IMR-90 (cell line): ENCODE measurements around the gene PCDHGA4. TPM values are rescaled to one million over a fixed set of nuclear protein-coding genes. Genes with fewer than 3 reads are reported as not detected.

Experiments
- ATAC-seq: fragments of 200-7000 bp; cut with Tn5 transposase; 2 replicates; pipeline ENCODE4 v1.9.1; 2020; ENCODE audit warnings: low read depth, mild to moderate bottlenecking, moderate library complexity
- BruUV-seq: library from RNA; stranded (reverse); fragments of 400-500 nt; replicated peaks from 2 replicates; lab custom pipeline; 2021; lab: Mats Ljungman, UMichigan
- CTCF ChIA-PET: fragments of 300-600 bp; formaldehyde crosslinking; extraction: SDS; loops from one replicate; lab custom pipeline; 2021; ENCODE audit warnings: antibody characterized with exemption; lab: Yijun Ruan, JAX
- POLR2A ChIA-PET: fragments of 300-600 bp; sonication (Branson Sonifier 250); formaldehyde crosslinking; loops from one replicate; lab custom pipeline; 2022; ENCODE audit warnings: antibody characterized with exemption; ENCODE audit not compliant: unreplicated experiment; lab: Charles Lee
- DNase-seq: peaks from one replicate; pipeline ENCODE4 v3.0.0; 2013
- H2AFZ ChIP-seq: replicated peaks from 2 replicates; pipeline ENCODE3; 2013; ENCODE audit warnings: low read length, mild to moderate bottlenecking; ENCODE audit not compliant: poor library complexity
- H2AK5ac ChIP-seq: 2 replicates; pipeline ENCODE4 v1.6.1; 2013; ENCODE audit warnings: low read depth, low read length, inconsistent platforms
- H2AK9ac ChIP-seq: replicated peaks from 2 replicates; pipeline ENCODE3; 2013; ENCODE audit warnings: mild to moderate bottlenecking, low read depth, low read length, moderate library complexity; ENCODE audit not compliant: poor library complexity
- H2BK120ac ChIP-seq: 2 replicates; pipeline ENCODE4 v1.6.1; 2013; ENCODE audit warnings: low read depth, low read length, inconsistent platforms
- H2BK15ac ChIP-seq: 3 replicates; pipeline ENCODE4 v1.6.1; 2013; ENCODE audit warnings: low read depth, low read length, inconsistent platforms
- H2BK20ac ChIP-seq: 2 replicates; pipeline ENCODE4 v1.6.1; 2013; ENCODE audit warnings: low read depth, mild to moderate bottlenecking, inconsistent platforms, low read length, moderate library complexity
- H2BK5ac ChIP-seq: 2 replicates; pipeline ENCODE4 v1.6.1; 2013; ENCODE audit warnings: mild to moderate bottlenecking, low read depth, low read length, inconsistent platforms; ENCODE audit not compliant: poor library complexity, severe bottlenecking
- H3K14ac ChIP-seq: replicated peaks from 2 replicates; pipeline ENCODE4 v1.6.1; 2013; ENCODE audit warnings: low read depth, low read length, inconsistent platforms
- H3K18ac ChIP-seq: 2 replicates; pipeline ENCODE4 v1.6.1; 2013; ENCODE audit warnings: low read depth, low read length, control low read depth
- H3K23ac ChIP-seq: 2 replicates; pipeline ENCODE4 v1.6.1; 2013; ENCODE audit warnings: low read depth, low read length, inconsistent platforms
- H3K27ac ChIP-seq: 2 replicates; pipeline ENCODE4 v1.5.1; 2013; ENCODE audit warnings: mild to moderate bottlenecking, control low read depth, low read length; ENCODE audit not compliant: insufficient read depth
- H3K27me3 ChIP-seq: 2 replicates; pipeline ENCODE4 v1.6.1; 2013; ENCODE audit warnings: low read length; ENCODE audit not compliant: control insufficient read depth, insufficient read depth
- H3K36me3 ChIP-seq: 2 replicates; pipeline ENCODE4 v1.6.1; 2013; ENCODE audit warnings: low read length, mixed read lengths; ENCODE audit not compliant: control insufficient read depth, insufficient read depth
- H3K4ac ChIP-seq: 2 replicates; pipeline ENCODE4 v1.6.1; 2013; ENCODE audit warnings: low read depth, low read length, inconsistent platforms
- H3K4me1 ChIP-seq: 2 replicates; pipeline ENCODE4 v1.6.1; 2013; ENCODE audit warnings: low read length, mixed read lengths; ENCODE audit not compliant: control insufficient read depth, insufficient read depth
- H3K4me2 ChIP-seq: 2 replicates; pipeline ENCODE4 v1.6.1; 2013; ENCODE audit warnings: low read depth, mild to moderate bottlenecking, control low read depth, low read length, moderate library complexity
- H3K4me3 ChIP-seq: 2 replicates; pipeline ENCODE4 v1.5.1; 2013; ENCODE audit warnings: low read depth, mild to moderate bottlenecking, control low read depth, low read length, moderate library complexity; ENCODE audit not compliant: insufficient read depth
- H3K56ac ChIP-seq: 2 replicates; pipeline ENCODE4 v1.6.1; 2013; ENCODE audit warnings: low read length, inconsistent platforms; ENCODE audit not compliant: insufficient read depth; ENCODE audit errors: extremely low read depth
- H3K79me1 ChIP-seq, 2 experiments: 2 replicates each; pipeline ENCODE4 v1.6.1; 2013; ENCODE audit warnings: low read length in 2 of 2, inconsistent platforms in 1 of 2, low read depth in 1 of 2
- H3K9ac ChIP-seq: 2 replicates; pipeline ENCODE4 v1.6.1; 2013; ENCODE audit warnings: low read depth, low read length, control low read depth
- H3K9me1 ChIP-seq: 2 replicates; pipeline ENCODE4 v1.6.1; 2013; ENCODE audit warnings: low read length, inconsistent platforms; ENCODE audit not compliant: insufficient read depth
- H3K9me3 ChIP-seq: 2 replicates; pipeline ENCODE4 v1.6.1; 2013; ENCODE audit warnings: low read length; ENCODE audit not compliant: control insufficient read depth, insufficient read depth
- H4K20me1 ChIP-seq: 2 replicates; pipeline ENCODE4 v1.6.1; 2013; ENCODE audit warnings: low read length, inconsistent platforms; ENCODE audit not compliant: insufficient read depth
- H4K5ac ChIP-seq: 2 replicates; pipeline ENCODE4 v1.6.1; 2013; ENCODE audit warnings: mild to moderate bottlenecking, low read depth, low read length, control low read depth
- H4K8ac ChIP-seq, 2 experiments: 2 replicates each; pipeline ENCODE4 v1.6.1; 2013; ENCODE audit warnings: low read depth in 2 of 2, low read length in 2 of 2, control low read depth in 1 of 2, inconsistent platforms in 1 of 2
- H4K91ac ChIP-seq: 2 replicates; pipeline ENCODE4 v1.6.1; 2013; ENCODE audit warnings: low read depth, low read length, inconsistent platforms; ENCODE audit not compliant: insufficient read depth
- BHLHE40 ChIP-seq: fragments of 150-350 bp; IDR thresholded peaks from 2 replicates; pipeline ENCODE4 v1.6.1; 2016; ENCODE audit warnings: mild to moderate bottlenecking, low read depth, low read length
- MAFK ChIP-seq: IDR thresholded peaks from 2 replicates; pipeline ENCODE4 v1.6.1; 2012; ENCODE audit warnings: low read depth, low read length, improper control_type of control experiment
- RAD21 ChIP-seq: IDR thresholded peaks from 2 replicates; pipeline ENCODE4 v1.6.1; 2012; ENCODE audit warnings: low read length, improper control_type of control experiment
- RCOR1 ChIP-seq: IDR thresholded peaks from 2 replicates; pipeline ENCODE4 v1.6.1; 2012; ENCODE audit warnings: mild to moderate bottlenecking, low read length, improper control_type of control experiment; ENCODE audit not compliant: insufficient replicate concordance
- RFX5 ChIP-seq: IDR thresholded peaks from 2 replicates; pipeline ENCODE4 v1.8.0; 2012; ENCODE audit warnings: low read depth, mild to moderate bottlenecking, low read length, moderate library complexity
- SMC3 ChIP-seq: fragments of 150-350 bp; IDR thresholded peaks from 2 replicates; pipeline ENCODE4 v1.6.1; 2016; ENCODE audit warnings: low read depth, mild to moderate bottlenecking, antibody characterized with exemption, low read length, moderate library complexity
- WGBS, 2 experiments: methylation state at CpG; one replicate each; pipeline versions ENCODE4 v1.1.5 to v1.1.7; 2013; ENCODE audit warnings: missing lambda C conversion rate in 2 of 2; ENCODE audit not compliant: insufficient read length in 1 of 2; ENCODE audit errors: extremely low coverage in 2 of 2; 5-methylcytosine and 5-hydroxymethylcytosine counted together
- dilution Hi-C: fragments of 300-500 bp; cut with HindIII; formaldehyde crosslinking; loops from one replicate; pipeline ENCODE4 v1.14.3; 2018; ENCODE audit warnings: low sequenced_read_pairs; ENCODE audit not compliant: unreplicated experiment
- in situ Hi-C: fragments of 300-500 bp; cut with MboI; formaldehyde crosslinking; loops from 3 replicates; pipeline ENCODE4 v1.14.3; 2019; ENCODE audit warnings: low sequenced_read_pairs, inconsistent platforms, mixed read lengths
- intact Hi-C: fragments of 100-400 bp; cut with micrococcal nuclease; formaldehyde crosslinking; loops from 2 replicates; pipeline ENCODE4 v1.10.0; 2022
- polyA plus RNA-seq, 3 experiments: library from polyadenylated mRNA; depleted of rRNA; stranded (reverse); fragments of >200 nt; gene quantifications; 2 replicates each; pipeline ENCODE4 v1.2.3, GENCODE V29; 2012; ENCODE audit warnings: low replicate concordance in 1 of 3
- total RNA-seq: library from RNA; depleted of rRNA; stranded (reverse); fragments of >200 nt; gene quantifications from 2 replicates; pipeline ENCODE4 v1.2.3, GENCODE V29; 2012
- TF ChIP-seq, protein P1 (sequence below): conservative IDR thresholded peaks from 2 replicates; pipeline ENCODE4 v1.5.1; 2012; ENCODE audit warnings: mild to moderate bottlenecking, low read depth, low read length, improper control_type of control experiment

The PCDHGA4 gene
- total and polyA plus RNA-seq, 2 of the 4 experiments (the other 2 are of a cell fraction): 3.5 to 5.4 TPM

GRCh38 chr5:141382469-141383294, 27.9 kb downstream of the PCDHGA4 start, which contains the start of gene PCDHGA7:
Gene PCDHGA7 (plus strand): TSS chr5:141382742. CDS start chr5:141382900, 158 bp downstream.
- ChIA-PET POLR2A (no interaction called here), CTCF (no interaction called here)
- Histone ChIP-seq H3K4me3 (peak within 1 kb of the TSS; percentile 83), H2AFZ (peak within 1 kb of the TSS; percentile 93), H3K23ac (peak within 1 kb of the TSS; percentile 85), H2BK5ac (peak within 1 kb of the TSS; percentile 61), H3K18ac (0 out of 2 replicates have a peak within 1 kb of the TSS, but pooled peaks have one; percentile 65), H3K4me2 (peak within 1 kb of the TSS; percentile 64), H3K36me3 (peaks cover 3% of the 10 kb centered on the region; the same call in 1 of the 2 replicates), H4K8ac (peak within 1 kb of the TSS; percentile 58 to 96; a peak in 3 of 4 replicates), H3K56ac (peak within 1 kb of the TSS; percentile 90), H4K5ac (peak within 1 kb of the TSS; percentile 84), H3K4me1 (no peaks in the 10 kb centered on the region), H3K9me1 (no peaks in the 10 kb centered on the region), H2BK120ac (peak within 1 kb of the TSS; percentile 65), H2AK5ac (no peak within 1 kb of the TSS), H2AK9ac (peak within 1 kb of the TSS; percentile 72), H4K20me1 (no peaks in the 10 kb centered on the region), H3K14ac (peak within 1 kb of the TSS; percentile 90), H3K79me1 (peaks cover 0 to 6% of the 10 kb centered on the region in 2 experiments; a peak in 1 of 4 replicates), H2BK15ac (0 out of 3 replicates have a peak within 1 kb of the TSS, but pooled peaks have one; percentile 66), H3K4ac (peak within 1 kb of the TSS; percentile 94), H3K27ac (peak within 1 kb of the TSS; percentile 73), H2BK20ac (peak within 1 kb of the TSS; percentile 69; the same call in 1 of the 2 replicates), H3K9me3 (peaks cover 26% of the 10 kb centered on the region), H3K9ac (peak within 1 kb of the TSS; percentile 94), H3K27me3 (no peaks in the 10 kb centered on the region), H4K91ac (peak within 1 kb of the TSS; percentile 76; the same call in 1 of the 2 replicates)
- DNase-seq (peak; percentile 57), ATAC-seq (peak; percentile 89)
- dilution Hi-C loops: no loop called here
- intact Hi-C loops: loop anchor here (1.0 kb wide), 1 partner anchor 176 kb away; no protein-coding TSS in a partner anchor
- BruUV-seq: no TSS peak
- 9% methylated on average over 4 of the region's 37 CpGs; no CpG with 5 or more reads in 1 of the 2 experiments for WGBS, 2 experiments
- TF ChIP-seq SMC3: no peak
- TF ChIP-seq RCOR1: no peak
- no peak for TF ChIP-seq BHLHE40
- TF ChIP-seq RFX5: no peak
- TF ChIP-seq, protein P1, sequence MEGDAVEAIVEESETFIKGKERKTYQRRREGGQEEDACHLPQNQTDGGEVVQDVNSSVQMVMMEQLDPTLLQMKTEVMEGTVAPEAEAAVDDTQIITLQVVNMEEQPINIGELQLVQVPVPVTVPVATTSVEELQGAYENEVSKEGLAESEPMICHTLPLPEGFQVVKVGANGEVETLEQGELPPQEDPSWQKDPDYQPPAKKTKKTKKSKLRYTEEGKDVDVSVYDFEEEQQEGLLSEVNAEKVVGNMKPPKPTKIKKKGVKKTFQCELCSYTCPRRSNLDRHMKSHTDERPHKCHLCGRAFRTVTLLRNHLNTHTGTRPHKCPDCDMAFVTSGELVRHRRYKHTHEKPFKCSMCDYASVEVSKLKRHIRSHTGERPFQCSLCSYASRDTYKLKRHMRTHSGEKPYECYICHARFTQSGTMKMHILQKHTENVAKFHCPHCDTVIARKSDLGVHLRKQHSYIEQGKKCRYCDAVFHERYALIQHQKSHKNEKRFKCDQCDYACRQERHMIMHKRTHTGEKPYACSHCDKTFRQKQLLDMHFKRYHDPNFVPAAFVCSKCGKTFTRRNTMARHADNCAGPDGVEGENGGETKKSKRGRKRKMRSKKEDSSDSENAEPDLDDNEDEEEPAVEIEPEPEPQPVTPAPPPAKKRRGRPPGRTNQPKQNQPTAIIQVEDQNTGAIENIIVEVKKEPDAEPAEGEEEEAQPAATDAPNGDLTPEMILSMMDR: peak; percentile 54
- TF ChIP-seq MAFK: no peak
- peak; percentile 48 for TF ChIP-seq RAD21
- in situ Hi-C loops: no loop called here
